ENCODE data around the gene PIGC.

The PIGC gene

GRCh38 chr1:172482044-172482443, 38.2 kb upstream of the PIGC start:
- TF ChIP-seq PAX5 (IDR thresholded peaks at IDR 0.05; ENCODE audit: insufficient read depth, low read length, severe bottlenecking), result no peak
- no peak for TF ChIP-seq SPI1 (IDR thresholded peaks at IDR 0.05; ENCODE audit: low read depth, low read length)
- TF ChIP-seq POU2F2 (IDR thresholded peaks at IDR 0.05; ENCODE audit: low read depth, low read length), result no peak
- no peak for TF ChIP-seq TAF1 (IDR thresholded peaks at IDR 0.05; ENCODE audit: low read depth, low read length)
- no peak for TF ChIP-seq POLR2A (IDR thresholded peaks at IDR 0.05; ENCODE audit: low read depth, low read length)
- no peak for TF ChIP-seq POLR2AphosphoS5 (IDR thresholded peaks at IDR 0.05; ENCODE audit: low read depth, low read length)
- no peak for DNase-seq (ENCODE audit: insufficient read length, low spot score)
- FAIRE-seq, result no peak

DNA sequence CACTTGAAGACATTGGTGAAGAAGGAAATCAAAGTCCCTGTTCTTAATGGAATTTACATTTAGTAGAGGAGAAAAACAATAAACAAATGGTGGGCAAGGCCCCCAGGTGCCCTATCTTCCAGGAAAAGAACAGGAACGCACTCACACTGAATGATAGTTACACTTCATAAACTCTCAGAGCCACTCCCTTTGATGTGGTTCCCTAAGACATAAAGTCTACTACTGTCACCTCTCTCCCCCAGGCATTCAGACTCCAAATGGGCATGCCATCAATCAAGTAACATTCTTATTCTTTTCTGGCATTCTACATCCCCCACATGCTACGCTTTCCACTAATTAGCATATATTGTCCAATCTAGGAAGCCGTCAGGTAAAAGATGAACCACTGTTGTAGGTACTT, 36.6 kb upstream of the PIGC start:
- DNase-seq (ENCODE audit: insufficient read length, low spot score), result no peak
- TF ChIP-seq POLR2A (IDR thresholded peaks at IDR 0.05; ENCODE audit: low read depth, low read length) (no peak), SPI1 (IDR thresholded peaks at IDR 0.05; ENCODE audit: low read depth, low read length) (no peak), POLR2AphosphoS5 (IDR thresholded peaks at IDR 0.05; ENCODE audit: low read depth, low read length) (no peak), POU2F2 (IDR thresholded peaks at IDR 0.05; ENCODE audit: low read depth, low read length) (no peak), PAX5 (IDR thresholded peaks at IDR 0.05; ENCODE audit: insufficient read depth, low read length, severe bottlenecking) (no peak), TAF1 (IDR thresholded peaks at IDR 0.05; ENCODE audit: low read depth, low read length) (no peak)
- FAIRE-seq, result no peak

- DNase-seq (ENCODE audit: insufficient read length, low spot score) (no peak), FAIRE-seq (no peak)
- TF ChIP-seq POU2F2 (IDR thresholded peaks at IDR 0.05; ENCODE audit: low read depth, low read length) (no peak), TAF1 (IDR thresholded peaks at IDR 0.05; ENCODE audit: low read depth, low read length) (no peak), POLR2A (IDR thresholded peaks at IDR 0.05; ENCODE audit: low read depth, low read length) (no peak), POLR2AphosphoS5 (IDR thresholded peaks at IDR 0.05; ENCODE audit: low read depth, low read length) (no peak), SPI1 (IDR thresholded peaks at IDR 0.05; ENCODE audit: low read depth, low read length) (no peak), PAX5 (IDR thresholded peaks at IDR 0.05; ENCODE audit: insufficient read depth, low read length, severe bottlenecking) (no peak)
Observed at GRCh38 chr1:172478485-172478884, 34.6 kb upstream of the PIGC start.

DNA sequence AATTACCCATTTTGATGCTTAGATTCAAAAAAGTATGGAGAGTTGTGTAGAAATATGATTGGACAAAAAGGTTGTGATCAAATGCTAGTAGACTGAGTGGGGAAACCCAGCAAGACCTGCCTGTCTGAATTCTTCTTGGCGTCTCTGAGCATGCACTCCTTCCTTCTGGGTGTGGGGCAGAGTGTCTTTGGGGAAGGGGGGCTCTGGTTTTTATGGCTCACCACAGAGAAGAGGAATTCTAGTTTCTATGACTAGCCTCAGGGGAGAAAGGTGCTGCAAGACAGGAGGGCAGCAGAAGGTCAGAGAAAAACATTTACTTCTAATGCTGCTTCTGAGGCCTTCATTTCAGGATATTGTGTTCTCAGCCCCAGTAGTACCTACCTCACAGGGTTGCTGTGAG, 33.9 kb upstream of the PIGC start:
- no peak for DNase-seq (ENCODE audit: insufficient read length, low spot score)
- no peak for FAIRE-seq
- no peak for TF ChIP-seq POU2F2 (IDR thresholded peaks at IDR 0.05; ENCODE audit: low read depth, low read length)
- TF ChIP-seq POLR2AphosphoS5 (IDR thresholded peaks at IDR 0.05; ENCODE audit: low read depth, low read length), result no peak

DNA sequence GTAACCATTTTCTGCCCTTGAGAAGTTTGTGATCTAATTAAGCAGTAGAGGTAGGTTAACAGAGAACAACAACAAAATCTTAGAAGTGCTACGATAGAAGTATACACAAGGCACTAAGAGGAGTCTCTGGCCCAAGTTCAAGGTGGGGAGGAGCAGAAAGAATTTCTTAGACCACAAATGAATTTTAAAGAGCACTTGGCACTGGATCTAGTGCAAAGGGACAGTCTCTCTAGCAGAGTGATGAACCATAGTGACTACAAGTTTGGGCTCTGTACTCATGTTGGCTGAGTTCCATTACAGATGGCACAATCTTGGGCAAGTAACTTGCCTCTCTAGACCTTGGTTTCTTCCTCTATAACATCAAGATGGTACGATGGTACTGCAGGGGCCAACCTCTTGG, 33.3 kb upstream of the PIGC start:
- DNase-seq (ENCODE audit: insufficient read length, low spot score) (no peak), FAIRE-seq (no peak)
- TF ChIP-seq POLR2AphosphoS5 (IDR thresholded peaks at IDR 0.05; ENCODE audit: low read depth, low read length) (no peak), SPI1 (IDR thresholded peaks at IDR 0.05; ENCODE audit: low read depth, low read length) (no peak), PAX5 (IDR thresholded peaks at IDR 0.05; ENCODE audit: insufficient read depth, low read length, severe bottlenecking) (no peak), POLR2A (IDR thresholded peaks at IDR 0.05; ENCODE audit: low read depth, low read length) (no peak), TAF1 (IDR thresholded peaks at IDR 0.05; ENCODE audit: low read depth, low read length) (no peak)

DNA sequence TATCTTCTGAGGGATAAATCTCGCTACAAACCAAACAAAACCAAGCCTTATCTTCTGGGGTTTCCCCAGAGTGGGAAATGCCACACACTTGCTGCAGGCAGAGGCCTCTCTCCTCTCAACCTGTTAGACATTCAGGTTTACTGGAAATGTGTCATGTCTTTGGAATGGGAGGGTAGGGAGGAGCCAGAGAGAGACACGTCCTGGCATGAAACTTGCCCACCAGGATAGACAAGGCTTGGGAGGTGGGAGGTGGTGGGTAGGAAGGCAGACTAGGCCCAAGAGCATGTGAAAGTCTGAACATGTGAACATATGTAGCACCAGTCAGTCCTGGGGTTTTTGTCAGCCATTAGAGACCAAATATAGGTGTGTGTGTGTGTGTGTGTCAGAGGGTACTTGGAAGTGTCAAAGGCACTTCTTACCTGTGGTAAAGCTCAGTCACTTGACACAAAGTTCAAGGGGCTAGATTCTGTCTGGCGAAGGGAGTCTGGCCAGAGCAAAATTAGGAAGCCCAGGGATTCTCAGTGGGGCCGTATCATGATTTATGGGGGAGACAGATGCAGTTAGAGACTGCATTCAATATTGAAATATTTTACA, 32.4 kb upstream of the PIGC start:
- TF ChIP-seq TAF1 (IDR thresholded peaks at IDR 0.05; ENCODE audit: low read depth, low read length), result no peak
- no peak for TF ChIP-seq PAX5 (IDR thresholded peaks at IDR 0.05; ENCODE audit: insufficient read depth, low read length, severe bottlenecking)
- TF ChIP-seq POLR2AphosphoS5 (IDR thresholded peaks at IDR 0.05; ENCODE audit: low read depth, low read length), result no peak
- TF ChIP-seq POU2F2 (IDR thresholded peaks at IDR 0.05; ENCODE audit: low read depth, low read length), result no peak
- TF ChIP-seq POLR2A (IDR thresholded peaks at IDR 0.05; ENCODE audit: low read depth, low read length), result no peak
- no peak for TF ChIP-seq SPI1 (IDR thresholded peaks at IDR 0.05; ENCODE audit: low read depth, low read length)
- FAIRE-seq (no peak), DNase-seq (ENCODE audit: insufficient read length, low spot score) (no peak)

DNA sequence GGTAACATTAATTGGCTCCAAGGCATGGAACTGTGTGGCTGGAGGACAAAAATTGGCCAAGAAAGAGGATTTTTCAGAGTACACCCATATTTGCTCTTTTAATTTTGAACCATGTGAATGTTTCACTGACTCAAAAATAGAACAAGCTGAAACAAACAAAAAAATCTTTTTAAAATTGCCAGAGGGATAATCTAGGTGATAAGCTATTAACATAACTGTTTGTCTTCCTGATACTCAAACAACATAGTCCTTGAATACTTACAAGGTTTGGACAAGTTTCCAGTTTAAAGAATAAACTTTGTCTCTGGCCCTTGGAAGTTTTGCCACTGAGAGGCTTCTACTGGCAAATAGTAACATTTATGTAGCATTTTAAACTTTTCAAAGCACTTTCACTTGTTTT, 30.0 kb upstream of the PIGC start:
- FAIRE-seq, result no peak

GRCh38 chr1:172473302-172473701, 29.4 kb upstream of the PIGC start:
- FAIRE-seq (no peak), DNase-seq (ENCODE audit: insufficient read length, low spot score) (no peak)
- TF ChIP-seq PAX5 (IDR thresholded peaks at IDR 0.05; ENCODE audit: insufficient read depth, low read length, severe bottlenecking), result no peak
- TF ChIP-seq SPI1 (IDR thresholded peaks at IDR 0.05; ENCODE audit: low read depth, low read length), result no peak
- no peak for TF ChIP-seq POLR2AphosphoS5 (IDR thresholded peaks at IDR 0.05; ENCODE audit: low read depth, low read length)
- TF ChIP-seq POU2F2 (IDR thresholded peaks at IDR 0.05; ENCODE audit: low read depth, low read length), result no peak
- no peak for TF ChIP-seq POLR2A (IDR thresholded peaks at IDR 0.05; ENCODE audit: low read depth, low read length)
- TF ChIP-seq TAF1 (IDR thresholded peaks at IDR 0.05; ENCODE audit: low read depth, low read length), result no peak

More for the DNA sequence above, 30.0 kb upstream of the PIGC start:
- DNase-seq (ENCODE audit: insufficient read length, low spot score), result no peak
- TF ChIP-seq POLR2A (IDR thresholded peaks at IDR 0.05; ENCODE audit: low read depth, low read length), result no peak

DNA sequence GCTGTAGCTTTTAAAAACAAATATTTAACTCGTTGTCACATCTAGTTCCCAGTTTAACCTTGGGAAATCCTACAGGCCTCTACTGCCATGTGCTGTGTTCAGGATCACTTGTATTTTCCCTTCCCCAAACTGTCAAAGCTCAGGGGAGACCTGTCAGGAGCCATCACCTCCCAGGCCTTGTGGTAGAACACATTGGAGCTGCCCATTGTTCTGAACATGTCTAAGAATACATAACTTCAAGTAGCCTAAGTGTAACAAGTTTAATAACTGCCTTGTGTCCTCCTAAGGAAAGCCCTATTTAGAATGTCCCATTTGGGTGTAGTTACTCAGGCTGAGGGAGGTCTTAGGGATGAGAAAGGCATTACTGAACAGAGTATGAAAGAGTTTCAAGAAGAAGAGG, 28.6 kb upstream of the PIGC start:
- TF ChIP-seq POU2F2 (IDR thresholded peaks at IDR 0.05; ENCODE audit: low read depth, low read length), result no peak
- TF ChIP-seq POLR2AphosphoS5 (IDR thresholded peaks at IDR 0.05; ENCODE audit: low read depth, low read length), result no peak
- no peak for TF ChIP-seq TAF1 (IDR thresholded peaks at IDR 0.05; ENCODE audit: low read depth, low read length)
- no peak for TF ChIP-seq PAX5 (IDR thresholded peaks at IDR 0.05; ENCODE audit: insufficient read depth, low read length, severe bottlenecking)
- no peak for TF ChIP-seq POLR2A (IDR thresholded peaks at IDR 0.05; ENCODE audit: low read depth, low read length)
- TF ChIP-seq SPI1 (IDR thresholded peaks at IDR 0.05; ENCODE audit: low read depth, low read length), result no peak
- no peak for DNase-seq (ENCODE audit: insufficient read length, low spot score)
- FAIRE-seq, result no peak

- FAIRE-seq (no peak), DNase-seq (ENCODE audit: insufficient read length, low spot score) (no peak)
- no peak for TF ChIP-seq POLR2A (IDR thresholded peaks at IDR 0.05; ENCODE audit: low read depth, low read length)
- no peak for TF ChIP-seq SPI1 (IDR thresholded peaks at IDR 0.05; ENCODE audit: low read depth, low read length)
- TF ChIP-seq POLR2AphosphoS5 (IDR thresholded peaks at IDR 0.05; ENCODE audit: low read depth, low read length), result no peak
- TF ChIP-seq PAX5 (IDR thresholded peaks at IDR 0.05; ENCODE audit: insufficient read depth, low read length, severe bottlenecking), result no peak
- TF ChIP-seq TAF1 (IDR thresholded peaks at IDR 0.05; ENCODE audit: low read depth, low read length), result no peak
- TF ChIP-seq POU2F2 (IDR thresholded peaks at IDR 0.05; ENCODE audit: low read depth, low read length), result no peak
Observed at GRCh38 chr1:172471666-172472065, 27.8 kb upstream of the PIGC start.
